ENCODE data around the gene AFAP1L2.

DNA sequence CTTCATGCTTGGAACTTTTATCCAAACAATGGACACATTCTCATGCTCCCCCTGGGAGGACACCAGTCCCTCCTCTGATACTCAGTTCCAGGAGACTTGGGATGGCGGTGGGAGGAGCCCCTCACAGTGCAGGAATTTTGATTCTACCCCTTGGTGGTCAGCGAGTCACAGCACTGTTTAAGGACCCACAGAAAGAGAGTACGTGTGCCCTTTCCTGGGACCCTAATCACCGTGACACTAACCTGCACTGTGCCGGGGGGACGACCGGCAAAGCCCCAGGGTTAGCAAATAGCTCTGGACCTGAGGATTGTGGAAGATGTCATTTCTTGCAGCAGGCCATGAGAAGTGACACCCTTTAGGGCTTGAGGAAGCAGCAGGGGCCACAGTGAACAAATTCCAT lies 10.4 kb downstream of the AFAP1L2 start:
- TF ChIP-seq, protein P1, sequence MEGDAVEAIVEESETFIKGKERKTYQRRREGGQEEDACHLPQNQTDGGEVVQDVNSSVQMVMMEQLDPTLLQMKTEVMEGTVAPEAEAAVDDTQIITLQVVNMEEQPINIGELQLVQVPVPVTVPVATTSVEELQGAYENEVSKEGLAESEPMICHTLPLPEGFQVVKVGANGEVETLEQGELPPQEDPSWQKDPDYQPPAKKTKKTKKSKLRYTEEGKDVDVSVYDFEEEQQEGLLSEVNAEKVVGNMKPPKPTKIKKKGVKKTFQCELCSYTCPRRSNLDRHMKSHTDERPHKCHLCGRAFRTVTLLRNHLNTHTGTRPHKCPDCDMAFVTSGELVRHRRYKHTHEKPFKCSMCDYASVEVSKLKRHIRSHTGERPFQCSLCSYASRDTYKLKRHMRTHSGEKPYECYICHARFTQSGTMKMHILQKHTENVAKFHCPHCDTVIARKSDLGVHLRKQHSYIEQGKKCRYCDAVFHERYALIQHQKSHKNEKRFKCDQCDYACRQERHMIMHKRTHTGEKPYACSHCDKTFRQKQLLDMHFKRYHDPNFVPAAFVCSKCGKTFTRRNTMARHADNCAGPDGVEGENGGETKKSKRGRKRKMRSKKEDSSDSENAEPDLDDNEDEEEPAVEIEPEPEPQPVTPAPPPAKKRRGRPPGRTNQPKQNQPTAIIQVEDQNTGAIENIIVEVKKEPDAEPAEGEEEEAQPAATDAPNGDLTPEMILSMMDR (IDR thresholded peaks at IDR 0.05; ENCODE audit: low read length): no peak
- TF ChIP-seq EZH2 (optimal IDR thresholded peaks at IDR 0.05; ENCODE audit: low read depth, low read length): no peak
